ENCODE measurements around the gene RBKS. TPM values are rescaled to one million over a fixed set of nuclear protein-coding genes. Genes with fewer than 3 reads are reported as not detected.

Gene RBKS
- total and polyA plus RNA-seq, 2 of the 13 experiments (the other 11 are each of a cell fraction or from before 2014, with no cell fraction given), result 7.7 to 8.3 TPM

DNA sequence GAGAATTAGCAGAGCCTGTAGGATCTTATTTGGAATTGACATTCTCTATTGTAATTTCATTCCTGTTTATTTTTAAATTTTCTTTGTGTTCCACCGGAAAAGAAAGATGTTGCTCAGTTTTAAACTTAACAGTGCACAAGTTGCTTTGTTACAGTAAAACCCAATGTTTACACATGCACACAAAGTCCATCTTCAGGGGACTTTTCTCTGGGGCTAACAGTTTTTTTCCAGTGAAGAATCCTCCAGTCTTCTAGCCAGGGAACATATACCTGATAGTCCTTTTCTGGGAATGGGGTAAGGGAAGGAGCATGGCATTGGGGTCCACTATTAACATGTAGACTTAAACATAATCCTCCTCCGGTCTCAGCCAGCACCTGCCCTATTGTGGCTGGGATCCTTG lies 143.9 kb downstream of the RBKS start (continued):
- TF ChIP-seq FOSL1 (CRISPR knock-in tag; IDR thresholded peaks at IDR 0.05; ENCODE audit: borderline replicate concordance), result no peak
- peak; percentile 82; the same call in 1 of the 2 replicates for TF ChIP-seq NFIC (IDR thresholded peaks at IDR 0.05; ENCODE audit: low read length)
- TF ChIP-seq ZNF12 (CRISPR knock-in tag; IDR thresholded peaks at IDR 0.05), result no peak; the same call in 1 of the 2 replicates
- TF ChIP-seq ZNF337 (CRISPR knock-in tag; IDR thresholded peaks at IDR 0.05; ENCODE audit: borderline replicate concordance, low read depth), result no peak
- no peak for TF ChIP-seq HOXA7 (CRISPR knock-in tag; IDR thresholded peaks at IDR 0.05)
- TF ChIP-seq, protein P1, sequence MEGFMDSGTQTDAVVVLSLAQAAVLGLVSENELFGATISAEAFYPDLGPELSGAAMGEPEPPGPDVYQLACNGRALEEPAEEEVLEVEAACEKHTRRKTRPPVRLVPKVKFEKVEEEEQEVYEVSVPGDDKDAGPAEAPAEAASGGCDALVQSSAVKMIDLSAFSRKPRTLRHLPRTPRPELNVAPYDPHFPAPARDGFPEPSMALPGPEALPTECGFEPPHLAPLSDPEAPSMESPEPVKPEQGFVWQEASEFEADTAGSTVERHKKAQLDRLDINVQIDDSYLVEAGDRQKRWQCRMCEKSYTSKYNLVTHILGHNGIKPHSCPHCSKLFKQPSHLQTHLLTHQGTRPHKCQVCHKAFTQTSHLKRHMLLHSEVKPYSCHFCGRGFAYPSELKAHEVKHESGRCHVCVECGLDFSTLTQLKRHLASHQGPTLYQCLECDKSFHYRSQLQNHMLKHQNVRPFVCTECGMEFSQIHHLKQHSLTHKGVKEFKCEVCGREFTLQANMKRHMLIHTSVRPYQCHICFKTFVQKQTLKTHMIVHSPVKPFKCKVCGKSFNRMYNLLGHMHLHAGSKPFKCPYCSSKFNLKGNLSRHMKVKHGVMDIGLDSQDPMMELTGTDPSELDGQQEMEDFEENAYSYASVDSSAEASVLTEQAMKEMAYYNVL (CRISPR knock-in tag; IDR thresholded peaks at IDR 0.05; ENCODE audit: borderline replicate concordance), result no peak
- no peak for TF ChIP-seq ZNF251 (CRISPR knock-in tag; IDR thresholded peaks at IDR 0.05)
- no peak for TF ChIP-seq ZNF530 (CRISPR knock-in tag; IDR thresholded peaks at IDR 0.05; ENCODE audit: low read depth)
- no peak for TF ChIP-seq MYC (CRISPR knock-in tag; IDR thresholded peaks at IDR 0.05; ENCODE audit: borderline replicate concordance)
- peak; percentile 52; the same call in 1 of the 2 replicates for TF ChIP-seq DMAP1 (CRISPR knock-in tag; IDR thresholded peaks at IDR 0.05)
- no peak for TF ChIP-seq ZBTB1 (CRISPR knock-in tag; IDR thresholded peaks at IDR 0.05; ENCODE audit: borderline replicate concordance)
- TF ChIP-seq SP4 (CRISPR knock-in tag; IDR thresholded peaks at IDR 0.05), result no peak
- no peak for TF ChIP-seq NRL (CRISPR knock-in tag; IDR thresholded peaks at IDR 0.05; ENCODE audit: borderline replicate concordance)
- TF ChIP-seq NFAT5 (CRISPR knock-in tag; IDR thresholded peaks at IDR 0.05), result no peak
- no peak for TF ChIP-seq SNAPC2 (CRISPR knock-in tag; IDR thresholded peaks at IDR 0.05)
- no peak for TF ChIP-seq ZBTB21 (CRISPR knock-in tag; IDR thresholded peaks at IDR 0.05)
- TF ChIP-seq ZSCAN22 (CRISPR knock-in tag; IDR thresholded peaks at IDR 0.05), result no peak
- TF ChIP-seq, protein P2, sequence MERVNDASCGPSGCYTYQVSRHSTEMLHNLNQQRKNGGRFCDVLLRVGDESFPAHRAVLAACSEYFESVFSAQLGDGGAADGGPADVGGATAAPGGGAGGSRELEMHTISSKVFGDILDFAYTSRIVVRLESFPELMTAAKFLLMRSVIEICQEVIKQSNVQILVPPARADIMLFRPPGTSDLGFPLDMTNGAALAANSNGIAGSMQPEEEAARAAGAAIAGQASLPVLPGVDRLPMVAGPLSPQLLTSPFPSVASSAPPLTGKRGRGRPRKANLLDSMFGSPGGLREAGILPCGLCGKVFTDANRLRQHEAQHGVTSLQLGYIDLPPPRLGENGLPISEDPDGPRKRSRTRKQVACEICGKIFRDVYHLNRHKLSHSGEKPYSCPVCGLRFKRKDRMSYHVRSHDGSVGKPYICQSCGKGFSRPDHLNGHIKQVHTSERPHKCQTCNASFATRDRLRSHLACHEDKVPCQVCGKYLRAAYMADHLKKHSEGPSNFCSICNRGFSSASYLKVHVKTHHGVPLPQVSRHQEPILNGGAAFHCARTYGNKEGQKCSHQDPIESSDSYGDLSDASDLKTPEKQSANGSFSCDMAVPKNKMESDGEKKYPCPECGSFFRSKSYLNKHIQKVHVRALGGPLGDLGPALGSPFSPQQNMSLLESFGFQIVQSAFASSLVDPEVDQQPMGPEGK (CRISPR knock-in tag; IDR thresholded peaks at IDR 0.05), result peak; percentile 24; the same call in 1 of the 2 replicates
- no peak for TF ChIP-seq BRD4 (CRISPR knock-in tag; IDR thresholded peaks at IDR 0.05)
- TF ChIP-seq ZNF326 (CRISPR knock-in tag; IDR thresholded peaks at IDR 0.05; ENCODE audit: borderline replicate concordance), result no peak
- peak; percentile 69; the same call in 1 of the 2 replicates for TF ChIP-seq HMG20A (CRISPR knock-in tag; IDR thresholded peaks at IDR 0.05; ENCODE audit: borderline replicate concordance)
- 0 out of 2 replicates have a peak, but pooled peaks have one; percentile 16 for TF ChIP-seq ZNF850 (CRISPR knock-in tag; conservative IDR thresholded peaks at IDR 0.05)
- no peak for TF ChIP-seq CENPX (CRISPR knock-in tag; IDR thresholded peaks at IDR 0.05)
- TF ChIP-seq ZNF446 (CRISPR knock-in tag; IDR thresholded peaks at IDR 0.05), result no peak
- TF ChIP-seq RFXANK (CRISPR knock-in tag; IDR thresholded peaks at IDR 0.05), result no peak

Data from HepG2 (cell line).